Activated T-helper 2 cell treated with anti-CD3 and anti-CD28 coated beads, Interferon-gamma antibody, Interleukin-2, Interleukin-4, amounts not matched to agents 10 μg/mL and 5 μg/mL and 100 μg/mL, durations not matched to agents 14 hours and 24 hours and 36 hours (primary cell): ENCODE measurements around the gene MYMX. TPM values are rescaled to one million over a fixed set of nuclear protein-coding genes. Genes with fewer than 3 reads are reported as not detected.

Experiments
- DNase-seq: peaks from one replicate; pipeline ENCODE4 v3.0.0; 2021; ENCODE audit warnings: low spot score
- H3K27ac Mint-ChIP-seq: one replicate; pipeline ENCODE4 v1.8.0; 2021; ENCODE audit warnings: mixed read lengths
- H3K27me3 Mint-ChIP-seq: one replicate; pipeline ENCODE4 v1.8.0; 2021; ENCODE audit warnings: low read depth, mixed read lengths
- H3K36me3 Mint-ChIP-seq: one replicate; pipeline ENCODE4 v1.8.0; 2021; ENCODE audit warnings: low read depth, mixed read lengths
- H3K4me1 Mint-ChIP-seq: one replicate; pipeline ENCODE4 v1.8.0; 2021; ENCODE audit warnings: low read depth, mixed read lengths
- H3K4me3 Mint-ChIP-seq: one replicate; pipeline ENCODE4 v1.8.0; 2021; ENCODE audit warnings: low read depth, mild to moderate bottlenecking, moderate library complexity, mixed read lengths
- H3K9me3 Mint-ChIP-seq: one replicate; pipeline ENCODE4 v1.8.0; 2021; ENCODE audit warnings: mixed read lengths
- intact Hi-C: fragments of 100-400 bp; cut with micrococcal nuclease; formaldehyde crosslinking; loops from one replicate; pipeline ENCODE4 v1.15.1; 2023
- total RNA-seq: library from RNA; stranded (reverse); gene quantifications from 2 replicates; pipeline ENCODE4 v1.2.3, GENCODE V29; 2022

MYMX gene
- total RNA-seq, 1 donor from 2014 or later, result not detected

GRCh38 chr6:44255871-44256774 lies 39.4 kb downstream of the MYMX start:
- Mint-ChIP-seq H3K36me3 (peaks cover 77% of the 10 kb centered on the region), H3K27me3 (no peaks in the 10 kb centered on the region), H3K4me3 (peak overlapping the region; percentile 84), H3K4me1 (peaks cover 54% of the 10 kb centered on the region), H3K27ac (peak overlapping the region; percentile 72), H3K9me3 (no peaks in the 10 kb centered on the region)
- DNase-seq, result no peak
- intact Hi-C loops, result loop anchor here (1.0 to 5.0 kb wide), 5 partner anchors 9 to 619 kb away; partner anchors contain the start of genes HSP90AB1, MAD2L1BP and VEGFA

- peak overlapping the region; percentile 84 for H3K4me3 Mint-ChIP-seq
- H3K4me1 Mint-ChIP-seq, result peaks cover 54% of the 10 kb centered on the region
- H3K27ac Mint-ChIP-seq, result peak overlapping the region; percentile 72
- no peaks in the 10 kb centered on the region for H3K9me3 Mint-ChIP-seq
- no peak for DNase-seq
- no peaks in the 10 kb centered on the region for H3K27me3 Mint-ChIP-seq
- peaks cover 73% of the 10 kb centered on the region for H3K36me3 Mint-ChIP-seq
- intact Hi-C loops, result loop anchor here (1.0 to 5.0 kb wide), 6 partner anchors 9 to 619 kb away; partner anchors contain the start of genes HSP90AB1, MAD2L1BP, NFKBIE and VEGFA
Measured at GRCh38 chr6:44256775-44257024, 40.0 kb downstream of the MYMX start.

GRCh38 chr6:44257025-44257752 lies 40.5 kb downstream of the MYMX start, which contains the start of gene SLC35B2:
Gene SLC35B2 (minus strand): TSS chr6:44257528. CDS start chr6:44257410, 118 bp downstream.
- H3K4me1 Mint-ChIP-seq, result peaks cover 51% of the 10 kb centered on the region
- H3K27ac Mint-ChIP-seq, result peak within 1 kb of the TSS; percentile 85
- peak; percentile 65 for DNase-seq
- no peaks in the 10 kb centered on the region for H3K27me3 Mint-ChIP-seq
- H3K36me3 Mint-ChIP-seq, result peaks cover 73% of the 10 kb centered on the region
- H3K4me3 Mint-ChIP-seq, result peak within 1 kb of the TSS; percentile 84
- intact Hi-C loops, result loop anchor here (1.0 to 5.0 kb wide), 5 partner anchors 8 to 620 kb away; partner anchors contain the start of genes MAD2L1BP, NFKBIE and VEGFA
- no peaks in the 10 kb centered on the region for H3K9me3 Mint-ChIP-seq

GRCh38 chr6:44257753-44258324 lies 41.1 kb downstream of the MYMX start:
- no peak for DNase-seq
- Mint-ChIP-seq H3K27ac (peak overlapping the region; percentile 85), H3K4me1 (peaks cover 55% of the 10 kb centered on the region), H3K36me3 (peaks cover 73% of the 10 kb centered on the region), H3K4me3 (peak overlapping the region; percentile 78), H3K27me3 (no peaks in the 10 kb centered on the region), H3K9me3 (no peaks in the 10 kb centered on the region)
- intact Hi-C loops, result loop anchor here (1.0 to 5.0 kb wide), 5 partner anchors 7 to 621 kb away; partner anchors contain the start of genes MAD2L1BP, NFKBIE and VEGFA

GRCh38 chr6:44258325-44258863 lies 41.7 kb downstream of the MYMX start:
- Mint-ChIP-seq H3K9me3 (no peaks in the 10 kb centered on the region), H3K27me3 (no peaks in the 10 kb centered on the region), H3K36me3 (peaks cover 73% of the 10 kb centered on the region), H3K27ac (peak overlapping the region; percentile 85), H3K4me3 (peak overlapping the region; percentile 78), H3K4me1 (peaks cover 57% of the 10 kb centered on the region)
- intact Hi-C loops, result loop anchor here (5.0 kb wide), 2 partner anchors 486 to 621 kb away; partner anchors contain the start of genes MAD2L1BP and VEGFA
- no peak for DNase-seq

GRCh38 chr6:44258921-44259320 lies 42.2 kb downstream of the MYMX start:
- no peaks in the 10 kb centered on the region for H3K9me3 Mint-ChIP-seq
- peaks cover 71% of the 10 kb centered on the region for H3K36me3 Mint-ChIP-seq
- H3K27ac Mint-ChIP-seq, result peak overlapping the region; percentile 85
- H3K27me3 Mint-ChIP-seq, result no peaks in the 10 kb centered on the region
- H3K4me3 Mint-ChIP-seq, result peak overlapping the region; percentile 78
- no peak for DNase-seq
- peaks cover 57% of the 10 kb centered on the region for H3K4me1 Mint-ChIP-seq
- intact Hi-C loops, result loop anchor here (5.0 kb wide), 2 partner anchors 487 to 622 kb away; partner anchors contain the start of genes MAD2L1BP and VEGFA

DNA sequence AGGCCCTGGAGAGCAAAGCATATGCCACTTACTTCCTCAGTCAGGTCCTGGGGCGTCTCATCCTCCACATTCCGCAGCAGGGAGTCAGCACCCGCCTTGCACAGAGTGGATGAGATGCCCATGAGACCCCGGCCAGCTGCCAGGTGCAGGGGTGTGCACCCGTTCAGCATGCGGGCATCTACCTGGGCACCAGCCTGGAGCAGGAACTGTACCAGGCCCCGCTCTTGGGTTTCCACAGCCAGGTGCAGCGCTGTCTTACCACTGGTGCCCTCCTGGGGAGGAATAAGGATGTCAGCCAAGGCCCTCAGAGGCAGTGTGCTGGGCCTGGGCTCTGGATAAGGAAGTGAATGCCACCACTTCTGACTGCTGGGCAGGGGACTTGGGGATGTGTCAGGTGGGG lies 43.3 kb downstream of the MYMX start:
- no peaks in the 10 kb centered on the region for H3K27me3 Mint-ChIP-seq
- intact Hi-C loops, result loop anchor here (10.0 kb wide), 1 partner anchor 195 kb away; no protein-coding TSS in a partner anchor
- DNase-seq, result no peak

GRCh38 chr6:44260451-44261297 lies 43.9 kb downstream of the MYMX start:
- peaks cover 62% of the 10 kb centered on the region for H3K36me3 Mint-ChIP-seq

More for the DNA sequence above, 43.3 kb downstream of the MYMX start:
- no peak overlapping the region for H3K27ac Mint-ChIP-seq
- H3K9me3 Mint-ChIP-seq, result no peaks in the 10 kb centered on the region
- peaks cover 68% of the 10 kb centered on the region for H3K36me3 Mint-ChIP-seq
- no peak overlapping the region for H3K4me3 Mint-ChIP-seq
- H3K4me1 Mint-ChIP-seq, result peaks cover 55% of the 10 kb centered on the region

DNA sequence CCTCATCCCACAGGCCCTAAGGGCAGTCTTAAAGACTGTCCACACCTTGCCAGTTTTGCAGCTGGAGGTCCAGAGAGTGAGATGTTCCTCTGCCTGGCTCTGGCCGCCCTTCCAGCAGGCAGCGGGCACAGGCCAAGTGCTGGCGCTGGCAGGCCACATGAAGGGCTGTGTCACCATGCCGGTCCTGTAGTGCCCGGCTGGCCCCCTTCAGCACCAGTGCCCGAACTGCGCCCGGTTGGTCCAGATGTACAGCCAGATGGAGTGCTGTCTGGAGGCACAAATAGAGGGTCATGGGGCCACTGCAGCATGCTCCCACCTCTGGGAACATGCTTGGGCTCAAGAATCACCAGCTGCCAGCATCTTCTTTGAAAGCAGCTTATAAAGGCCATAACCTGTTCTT lies 44.9 kb downstream of the MYMX start:
- H3K27me3 Mint-ChIP-seq, result no peaks in the 10 kb centered on the region
- H3K36me3 Mint-ChIP-seq, result peaks cover 55% of the 10 kb centered on the region
- intact Hi-C loops, result loop anchor here (10.0 kb wide), 1 partner anchor 193 kb away; no protein-coding TSS in a partner anchor
- no peak for DNase-seq
- H3K27ac Mint-ChIP-seq, result no peak overlapping the region
- H3K4me3 Mint-ChIP-seq, result no peak overlapping the region
- H3K4me1 Mint-ChIP-seq, result peaks cover 48% of the 10 kb centered on the region
- no peaks in the 10 kb centered on the region for H3K9me3 Mint-ChIP-seq

More at GRCh38 chr6:44260451-44261297, 43.9 kb downstream of the MYMX start:
- no peak for DNase-seq
- Mint-ChIP-seq H3K9me3 (no peaks in the 10 kb centered on the region), H3K27ac (peak overlapping the region; percentile 12), H3K27me3 (no peaks in the 10 kb centered on the region), H3K4me3 (no peak overlapping the region), H3K4me1 (peaks cover 50% of the 10 kb centered on the region)
- intact Hi-C loops, result loop anchor here (10.0 kb wide), 1 partner anchor 194 kb away; no protein-coding TSS in a partner anchor

DNA sequence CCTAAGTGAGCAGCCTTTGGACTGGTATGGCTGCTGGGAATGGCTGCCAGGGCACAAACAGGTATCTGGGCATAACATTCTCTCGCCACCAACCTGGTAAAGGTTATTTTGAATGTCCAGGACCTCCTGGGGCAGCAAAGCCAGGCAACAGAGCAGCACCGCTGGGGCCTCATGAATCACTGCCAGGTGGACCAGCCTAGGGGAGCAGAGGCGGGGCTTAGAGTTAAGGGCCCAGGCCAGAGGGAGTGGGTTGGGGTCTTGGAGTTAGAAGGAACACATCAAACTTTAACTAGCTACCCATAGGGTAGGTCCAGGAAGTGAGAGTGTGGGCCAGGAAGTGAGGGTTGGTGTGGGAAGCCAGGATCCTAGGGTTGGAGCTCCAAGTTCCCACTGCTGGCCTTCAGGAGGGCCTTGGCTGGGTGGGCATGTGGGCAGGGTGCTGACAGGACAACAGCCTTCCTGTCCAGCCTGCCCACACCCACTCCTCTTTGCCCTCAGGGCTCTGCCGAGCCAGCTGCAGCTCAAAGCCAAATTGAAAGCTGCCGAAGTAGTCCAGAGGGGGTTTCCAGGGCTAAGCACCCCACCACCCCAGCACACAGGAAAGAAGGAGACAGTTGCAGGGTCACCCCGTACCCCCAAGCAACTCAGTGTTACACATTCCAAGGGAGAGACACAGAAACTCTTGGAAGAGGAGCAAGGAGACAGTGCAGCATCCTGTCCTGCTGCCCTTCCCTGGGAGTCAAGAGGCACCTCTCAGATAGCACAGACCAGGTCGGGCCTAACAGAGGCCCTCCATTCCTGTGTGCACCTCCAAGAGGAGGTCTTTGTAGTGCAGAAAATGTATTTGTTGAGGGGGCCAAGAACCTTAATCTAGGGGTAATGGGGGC lies 46.0 kb downstream of the MYMX start:
- no peak for DNase-seq
- peak overlapping the region; percentile 91 for H3K27ac Mint-ChIP-seq
- H3K27me3 Mint-ChIP-seq, result no peaks in the 10 kb centered on the region
- peaks cover 52% of the 10 kb centered on the region for H3K36me3 Mint-ChIP-seq
- no peaks in the 10 kb centered on the region for H3K9me3 Mint-ChIP-seq
- intact Hi-C loops, result loop anchor here (1.0 to 10.0 kb wide), 2 partner anchors 24 to 192 kb away; no protein-coding TSS in a partner anchor
- peaks cover 51% of the 10 kb centered on the region for H3K4me1 Mint-ChIP-seq
- H3K4me3 Mint-ChIP-seq, result peak overlapping the region; percentile 97
